GM23338 (cell line): ENCODE results near the gene MYO5B. TPM values are rescaled to one million over a fixed set of nuclear protein-coding genes. Genes with fewer than 3 reads are reported as not detected.

ENCODE experiments used
- ATAC-seq: fragments of 200-7000 bp; cut with Tn5 transposase; 3 replicates; pipeline ENCODE4 v1.9.1; 2020
- DNase-seq: peaks from one replicate; pipeline ENCODE4 v3.0.0-alpha.2; 2015; ENCODE audit warnings: low spot score
- H2AFZ ChIP-seq: fragments of 200-600 bp; sonication (generic); 2 replicates; pipeline ENCODE4 v1.8.0; 2016; ENCODE audit warnings: antibody characterized with exemption, mild to moderate bottlenecking, moderate library complexity
- H3F3A ChIP-seq: fragments of 200-600 bp; sonication (generic); replicated peaks from 2 replicates; pipeline ENCODE4 v1.8.0; 2017; ENCODE audit warnings: antibody characterized with exemption, mixed run types, low read depth
- H3K27ac ChIP-seq: fragments of 200-600 bp; sonication (generic); 2 replicates; pipeline ENCODE4 v1.6.1; 2016; ENCODE audit warnings: low read depth
- H3K27me3 ChIP-seq: fragments of 200-600 bp; sonication (generic); 2 replicates; pipeline ENCODE4 v1.8.0; 2016; ENCODE audit warnings: mild to moderate bottlenecking, mixed run types, moderate library complexity; ENCODE audit not compliant: insufficient read depth
- H3K36me3 ChIP-seq: fragments of 200-600 bp; sonication (generic); 2 replicates; pipeline ENCODE4 v1.8.0; 2016; ENCODE audit warnings: mild to moderate bottlenecking; ENCODE audit not compliant: insufficient read depth
- H3K4me1 ChIP-seq: fragments of 200-600 bp; sonication (generic); 2 replicates; pipeline ENCODE4 v1.8.0; 2016; ENCODE audit warnings: mild to moderate bottlenecking, moderate library complexity; ENCODE audit not compliant: insufficient read depth
- H3K4me2 ChIP-seq: fragments of 200-600 bp; sonication (generic); 2 replicates; pipeline ENCODE4 v1.7.1; 2017; ENCODE audit warnings: mixed run types
- H3K4me3 ChIP-seq: fragments of 200-600 bp; sonication (generic); 2 replicates; pipeline ENCODE4 v1.6.1; 2016; ENCODE audit warnings: mixed run types
- H3K79me2 ChIP-seq: fragments of 200-600 bp; sonication (generic); replicated peaks from 2 replicates; pipeline ENCODE4 v1.8.0; 2017; ENCODE audit warnings: mild to moderate bottlenecking; ENCODE audit not compliant: insufficient read depth
- H3K9me2 ChIP-seq: fragments of 200-600 bp; sonication (generic); 2 replicates; pipeline ENCODE4 v1.8.0; 2017; ENCODE audit not compliant: insufficient read depth
- H4K20me1 ChIP-seq: fragments of 200-600 bp; sonication (generic); replicated peaks from 2 replicates; pipeline ENCODE4 v1.8.0; 2017; ENCODE audit warnings: mild to moderate bottlenecking; ENCODE audit not compliant: insufficient read depth
- H3K27ac Mint-ChIP-seq: 2 replicates; pipeline ENCODE4 v1.8.0; 2020; ENCODE audit warnings: inconsistent platforms, mild to moderate bottlenecking, moderate library complexity, mixed read lengths
- H3K27me3 Mint-ChIP-seq: 3 replicates; pipeline ENCODE4 v1.8.0; 2022; ENCODE audit warnings: low read depth, mild to moderate bottlenecking, moderate library complexity, mixed read lengths, inconsistent platforms; ENCODE audit not compliant: insufficient read depth, poor library complexity
- H3K36me3 Mint-ChIP-seq: 3 replicates; pipeline ENCODE4 v1.8.0; 2021; ENCODE audit warnings: low read depth, mild to moderate bottlenecking, inconsistent platforms, moderate library complexity, mixed read lengths
- H3K4me1 Mint-ChIP-seq: 3 replicates; pipeline ENCODE4 v1.8.0; 2020; ENCODE audit warnings: mild to moderate bottlenecking, inconsistent platforms, mixed read lengths
- H3K4me3 Mint-ChIP-seq: 3 replicates; pipeline ENCODE4 v1.8.0; 2021; ENCODE audit warnings: moderate library complexity, mild to moderate bottlenecking, inconsistent platforms, mixed read lengths
- H3K9me3 Mint-ChIP-seq: 3 replicates; pipeline ENCODE4 v1.8.0; 2020; ENCODE audit warnings: moderate library complexity, mild to moderate bottlenecking, inconsistent platforms, mixed read lengths
- CREB1 ChIP-seq: fragments of 250-450 bp; sonication (Bioruptor Pico); IDR thresholded peaks from 2 replicates; pipeline ENCODE4 v1.5.0; 2020; ENCODE audit warnings: low read depth, mild to moderate bottlenecking, moderate library complexity
- EZH2 ChIP-seq: fragments of 200-600 bp; sonication (generic); IDR thresholded peaks from one replicate; pipeline ENCODE4 v1.8.0; 2017; ENCODE audit warnings: antibody characterized with exemption, mild to moderate bottlenecking, low read depth; ENCODE audit not compliant: unreplicated experiment
- EZH2phosphoT487 ChIP-seq: fragments of 200-600 bp; sonication (generic); IDR thresholded peaks from one replicate; pipeline ENCODE4 v1.8.1; 2018; ENCODE audit warnings: antibody characterized with exemption; ENCODE audit not compliant: unreplicated experiment
- POLR2AphosphoS5 ChIP-seq: IDR thresholded peaks from 2 replicates; pipeline ENCODE4 v1.6.1; 2016; ENCODE audit warnings: antibody characterized with exemption, low read depth
- STAT1 ChIP-seq: IDR thresholded peaks from one replicate; pipeline ENCODE4 v1.6.1; 2016; ENCODE audit warnings: antibody characterized with exemption; ENCODE audit not compliant: unreplicated experiment
- ZNF114 ChIP-seq: fragments of 250-450 bp; sonication (Bioruptor Pico); IDR thresholded peaks from 2 replicates; pipeline ENCODE4 v1.5.0; 2020; ENCODE audit warnings: mild to moderate bottlenecking, moderate library complexity
- ZNF331 ChIP-seq: fragments of 250-450 bp; sonication (Bioruptor Pico); IDR thresholded peaks from 2 replicates; pipeline ENCODE4 v1.5.0; 2020; ENCODE audit warnings: low read depth, mild to moderate bottlenecking, moderate library complexity
- polyA plus RNA-seq: library from polyadenylated mRNA; unstranded; fragments of >200 nt; fragmentation: Nextera tagmentation; extraction: Ambion mirVana; gene quantifications from 2 replicates; pipeline ENCODE4 v1.2.1, GENCODE V29; 2016
- total RNA-seq: library from RNA; depleted of rRNA; stranded (reverse); fragments of >200 nt; shearing (Covaris generic); gene quantifications from 2 replicates; pipeline ENCODE4 v1.2.3, GENCODE V29; 2014
- TF ChIP-seq, protein P1 (sequence below): fragments of 250-450 bp; sonication (Bioruptor Pico); IDR thresholded peaks from 2 replicates; pipeline ENCODE4 v1.5.0; 2020; ENCODE audit warnings: mild to moderate bottlenecking, moderate library complexity
- TF ChIP-seq, protein P2 (sequence below): IDR thresholded peaks from 2 replicates; pipeline ENCODE4 v1.6.1; 2016; ENCODE audit warnings: antibody characterized with exemption
- TF ChIP-seq, protein P3 (sequence below): IDR thresholded peaks from one replicate; pipeline ENCODE4 v1.6.1; 2018; ENCODE audit warnings: antibody characterized with exemption; ENCODE audit not compliant: unreplicated experiment

The MYO5B gene
- total and polyA plus RNA-seq, 2 experiments from 2014 or later, result 3.2 to 19.1 TPM

DNA sequence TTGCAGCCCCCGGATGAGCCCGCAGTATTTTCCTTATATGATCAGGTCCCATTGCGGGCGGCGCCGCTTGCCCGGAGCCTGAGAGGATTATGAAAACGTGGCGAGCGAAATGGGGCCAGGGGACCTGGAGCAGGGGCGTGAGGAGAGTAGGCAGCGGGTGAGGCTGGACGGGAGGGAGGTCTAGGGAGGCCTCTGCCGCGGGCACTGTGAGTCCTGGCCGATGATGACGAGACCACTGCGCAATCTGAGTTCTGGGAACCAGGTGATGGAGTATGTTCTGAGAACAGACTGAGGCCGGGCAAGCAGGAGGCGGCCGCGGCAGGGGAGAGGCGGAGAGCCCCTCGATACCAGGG is 380.8 kb downstream of the MYO5B start:
- Histone ChIP-seq H3K4me1 (peaks cover 16% of the 10 kb centered on the region), H3K27me3 (no peaks in the 10 kb centered on the region), H3K4me2 (peak overlapping the region; percentile 88), H3K9me2 (no peaks in the 10 kb centered on the region), H2AFZ (peak overlapping the region; percentile 94; the same call in 1 of the 2 replicates), H3F3A (no peaks in the 10 kb centered on the region), H3K4me3 (peak overlapping the region; percentile 94), H3K79me2 (peaks cover 41% of the 10 kb centered on the region), H3K36me3 (peaks cover 2% of the 10 kb centered on the region; the same call in 1 of the 2 replicates), H4K20me1 (no peaks in the 10 kb centered on the region), H3K27ac (peak overlapping the region; percentile 99; the same call in 1 of the 2 replicates)
- peak overlapping the region; percentile 83 for H3K4me3 Mint-ChIP-seq
- peaks cover 4% of the 10 kb centered on the region for H3K27me3 Mint-ChIP-seq
- TF ChIP-seq, protein P1, sequence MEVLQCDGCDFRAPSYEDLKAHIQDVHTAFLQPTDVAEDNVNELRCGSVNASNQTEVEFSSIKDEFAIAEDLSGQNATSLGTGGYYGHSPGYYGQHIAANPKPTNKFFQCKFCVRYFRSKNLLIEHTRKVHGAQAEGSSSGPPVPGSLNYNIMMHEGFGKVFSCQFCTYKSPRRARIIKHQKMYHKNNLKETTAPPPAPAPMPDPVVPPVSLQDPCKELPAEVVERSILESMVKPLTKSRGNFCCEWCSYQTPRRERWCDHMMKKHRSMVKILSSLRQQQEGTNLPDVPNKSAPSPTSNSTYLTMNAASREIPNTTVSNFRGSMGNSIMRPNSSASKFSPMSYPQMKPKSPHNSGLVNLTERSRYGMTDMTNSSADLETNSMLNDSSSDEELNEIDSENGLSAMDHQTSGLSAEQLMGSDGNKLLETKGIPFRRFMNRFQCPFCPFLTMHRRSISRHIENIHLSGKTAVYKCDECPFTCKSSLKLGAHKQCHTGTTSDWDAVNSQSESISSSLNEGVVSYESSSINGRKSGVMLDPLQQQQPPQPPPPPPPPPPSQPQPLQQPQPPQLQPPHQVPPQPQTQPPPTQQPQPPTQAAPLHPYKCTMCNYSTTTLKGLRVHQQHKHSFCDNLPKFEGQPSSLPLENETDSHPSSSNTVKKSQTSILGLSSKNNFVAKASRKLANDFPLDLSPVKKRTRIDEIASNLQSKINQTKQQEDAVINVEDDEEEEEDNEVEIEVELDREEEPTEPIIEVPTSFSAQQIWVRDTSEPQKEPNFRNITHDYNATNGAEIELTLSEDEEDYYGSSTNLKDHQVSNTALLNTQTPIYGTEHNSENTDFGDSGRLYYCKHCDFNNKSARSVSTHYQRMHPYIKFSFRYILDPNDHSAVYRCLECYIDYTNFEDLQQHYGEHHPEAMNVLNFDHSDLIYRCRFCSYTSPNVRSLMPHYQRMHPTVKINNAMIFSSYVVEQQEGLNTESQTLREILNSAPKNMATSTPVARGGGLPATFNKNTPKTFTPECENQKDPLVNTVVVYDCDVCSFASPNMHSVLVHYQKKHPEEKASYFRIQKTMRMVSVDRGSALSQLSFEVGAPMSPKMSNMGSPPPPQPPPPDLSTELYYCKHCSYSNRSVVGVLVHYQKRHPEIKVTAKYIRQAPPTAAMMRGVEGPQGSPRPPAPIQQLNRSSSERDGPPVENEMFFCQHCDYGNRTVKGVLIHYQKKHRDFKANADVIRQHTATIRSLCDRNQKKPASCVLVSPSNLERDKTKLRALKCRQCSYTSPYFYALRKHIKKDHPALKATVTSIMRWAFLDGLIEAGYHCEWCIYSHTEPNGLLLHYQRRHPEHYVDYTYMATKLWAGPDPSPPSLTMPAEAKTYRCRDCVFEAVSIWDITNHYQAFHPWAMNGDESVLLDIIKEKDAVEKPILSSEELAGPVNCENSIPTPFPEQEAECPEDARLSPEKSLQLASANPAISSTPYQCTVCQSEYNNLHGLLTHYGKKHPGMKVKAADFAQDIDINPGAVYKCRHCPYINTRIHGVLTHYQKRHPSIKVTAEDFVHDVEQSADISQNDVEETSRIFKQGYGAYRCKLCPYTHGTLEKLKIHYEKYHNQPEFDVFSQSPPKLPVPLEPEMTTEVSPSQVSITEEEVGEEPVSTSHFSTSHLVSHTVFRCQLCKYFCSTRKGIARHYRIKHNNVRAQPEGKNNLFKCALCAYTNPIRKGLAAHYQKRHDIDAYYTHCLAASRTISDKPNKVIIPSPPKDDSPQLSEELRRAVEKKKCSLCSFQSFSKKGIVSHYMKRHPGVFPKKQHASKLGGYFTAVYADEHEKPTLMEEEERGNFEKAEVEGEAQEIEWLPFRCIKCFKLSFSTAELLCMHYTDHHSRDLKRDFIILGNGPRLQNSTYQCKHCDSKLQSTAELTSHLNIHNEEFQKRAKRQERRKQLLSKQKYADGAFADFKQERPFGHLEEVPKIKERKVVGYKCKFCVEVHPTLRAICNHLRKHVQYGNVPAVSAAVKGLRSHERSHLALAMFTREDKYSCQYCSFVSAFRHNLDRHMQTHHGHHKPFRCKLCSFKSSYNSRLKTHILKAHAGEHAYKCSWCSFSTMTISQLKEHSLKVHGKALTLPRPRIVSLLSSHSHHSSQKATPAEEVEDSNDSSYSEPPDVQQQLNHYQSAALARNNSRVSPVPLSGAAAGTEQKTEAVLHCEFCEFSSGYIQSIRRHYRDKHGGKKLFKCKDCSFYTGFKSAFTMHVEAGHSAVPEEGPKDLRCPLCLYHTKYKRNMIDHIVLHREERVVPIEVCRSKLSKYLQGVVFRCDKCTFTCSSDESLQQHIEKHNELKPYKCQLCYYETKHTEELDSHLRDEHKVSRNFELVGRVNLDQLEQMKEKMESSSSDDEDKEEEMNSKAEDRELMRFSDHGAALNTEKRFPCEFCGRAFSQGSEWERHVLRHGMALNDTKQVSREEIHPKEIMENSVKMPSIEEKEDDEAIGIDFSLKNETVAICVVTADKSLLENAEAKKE, result no peak
- TF ChIP-seq EZH2 (no peak), CREB1 (peak; percentile 10; the same call in 1 of the 2 replicates)
- peaks cover 24% of the 10 kb centered on the region for H3K4me1 Mint-ChIP-seq
- peaks cover 20% of the 10 kb centered on the region for H3K9me3 Mint-ChIP-seq
- peaks cover 24% of the 10 kb centered on the region for H3K36me3 Mint-ChIP-seq
- DNase-seq (peak; percentile 71), ATAC-seq (peak; percentile 55)
- H3K27ac Mint-ChIP-seq, result peak overlapping the region; percentile 94

DNA sequence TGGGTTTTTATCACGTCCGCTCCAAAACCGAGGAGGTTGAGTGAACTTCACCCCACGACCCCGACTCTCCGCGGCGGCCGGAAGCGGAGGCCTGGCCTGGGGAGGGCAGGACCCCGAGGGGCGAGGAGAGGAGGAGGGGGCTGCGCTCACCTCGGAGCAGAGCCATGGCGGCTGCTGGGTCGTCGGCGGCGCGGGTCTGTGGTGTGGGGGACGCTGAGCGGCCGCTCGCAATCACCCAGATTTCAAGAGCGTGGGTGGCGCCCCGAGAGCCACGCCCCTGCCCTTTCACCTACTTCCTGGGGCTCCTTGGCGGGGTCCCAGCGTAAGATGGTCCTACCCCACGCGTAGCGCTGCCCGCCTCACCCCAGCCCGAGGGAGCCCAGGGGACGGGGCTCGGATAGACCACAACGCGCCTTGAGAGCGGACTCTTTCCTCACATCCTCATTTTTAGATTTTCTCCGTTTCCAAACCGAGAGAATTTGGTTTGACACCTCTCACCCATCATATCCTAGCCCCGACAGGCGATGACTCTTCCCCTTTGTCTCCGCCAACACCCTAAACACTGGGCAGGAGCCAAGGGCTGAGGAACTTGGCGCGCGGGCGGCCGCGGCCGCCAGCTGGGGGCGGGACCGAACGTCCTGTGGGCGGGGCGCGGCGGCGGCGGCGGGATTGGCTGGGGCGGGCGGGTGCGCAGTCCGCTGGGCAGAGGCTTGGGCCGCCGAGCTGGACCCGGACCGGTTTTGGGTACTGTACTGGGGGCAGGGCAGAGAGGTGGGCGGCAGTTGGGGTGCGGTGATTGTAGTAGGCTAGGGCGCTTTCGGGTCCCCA is 381.4 kb downstream of the MYO5B start, which contains the start of gene ACAA2:
TSS of gene ACAA2 (minus strand) at position 215 of the 828 bp plus-strand sequence. CDS start at position 166, 49 bp downstream.
- H3K4me1 Mint-ChIP-seq, result peaks cover 24% of the 10 kb centered on the region
- H3K27me3 ChIP-seq, result no peaks in the 10 kb centered on the region
- H3K27ac Mint-ChIP-seq, result peak within 1 kb of the TSS; percentile 94
- peaks cover 4% of the 10 kb centered on the region for H3K27me3 Mint-ChIP-seq
- peaks cover 26% of the 10 kb centered on the region for H3K9me3 Mint-ChIP-seq
- peak within 1 kb of the TSS; percentile 99 for H3K27ac ChIP-seq
- H2AFZ ChIP-seq, result peak within 1 kb of the TSS; percentile 97
- DNase-seq (peak; percentile 80), ATAC-seq (peak; percentile 87)
- H3K4me3 Mint-ChIP-seq, result peak within 1 kb of the TSS; percentile 83
- peak within 1 kb of the TSS; percentile 88 for H3K4me2 ChIP-seq
- peak within 1 kb of the TSS; percentile 94 for H3K4me3 ChIP-seq
- H4K20me1 ChIP-seq, result no peaks in the 10 kb centered on the region
- H3K36me3 Mint-ChIP-seq, result peaks cover 30% of the 10 kb centered on the region
- peaks cover 16% of the 10 kb centered on the region for H3K4me1 ChIP-seq
- no peaks in the 10 kb centered on the region for H3F3A ChIP-seq
- no peaks in the 10 kb centered on the region for H3K9me2 ChIP-seq
- H3K79me2 ChIP-seq, result peaks cover 47% of the 10 kb centered on the region
- H3K36me3 ChIP-seq, result peaks cover 5% of the 10 kb centered on the region; the same call in 1 of the 2 replicates
- TF ChIP-seq, protein P2, sequence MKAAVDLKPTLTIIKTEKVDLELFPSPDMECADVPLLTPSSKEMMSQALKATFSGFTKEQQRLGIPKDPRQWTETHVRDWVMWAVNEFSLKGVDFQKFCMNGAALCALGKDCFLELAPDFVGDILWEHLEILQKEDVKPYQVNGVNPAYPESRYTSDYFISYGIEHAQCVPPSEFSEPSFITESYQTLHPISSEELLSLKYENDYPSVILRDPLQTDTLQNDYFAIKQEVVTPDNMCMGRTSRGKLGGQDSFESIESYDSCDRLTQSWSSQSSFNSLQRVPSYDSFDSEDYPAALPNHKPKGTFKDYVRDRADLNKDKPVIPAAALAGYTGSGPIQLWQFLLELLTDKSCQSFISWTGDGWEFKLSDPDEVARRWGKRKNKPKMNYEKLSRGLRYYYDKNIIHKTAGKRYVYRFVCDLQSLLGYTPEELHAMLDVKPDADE, result 0 out of 2 replicates have a peak, but pooled peaks have one; percentile 10
- TF ChIP-seq STAT1 (no peak), EZH2phosphoT487 (no peak), CREB1 (no peak), ZNF331 (CRISPR knock-in tag) (no peak), ZNF114 (CRISPR knock-in tag) (no peak), EZH2 (no peak), POLR2AphosphoS5 (peak; percentile 88)
- TF ChIP-seq, protein P3, sequence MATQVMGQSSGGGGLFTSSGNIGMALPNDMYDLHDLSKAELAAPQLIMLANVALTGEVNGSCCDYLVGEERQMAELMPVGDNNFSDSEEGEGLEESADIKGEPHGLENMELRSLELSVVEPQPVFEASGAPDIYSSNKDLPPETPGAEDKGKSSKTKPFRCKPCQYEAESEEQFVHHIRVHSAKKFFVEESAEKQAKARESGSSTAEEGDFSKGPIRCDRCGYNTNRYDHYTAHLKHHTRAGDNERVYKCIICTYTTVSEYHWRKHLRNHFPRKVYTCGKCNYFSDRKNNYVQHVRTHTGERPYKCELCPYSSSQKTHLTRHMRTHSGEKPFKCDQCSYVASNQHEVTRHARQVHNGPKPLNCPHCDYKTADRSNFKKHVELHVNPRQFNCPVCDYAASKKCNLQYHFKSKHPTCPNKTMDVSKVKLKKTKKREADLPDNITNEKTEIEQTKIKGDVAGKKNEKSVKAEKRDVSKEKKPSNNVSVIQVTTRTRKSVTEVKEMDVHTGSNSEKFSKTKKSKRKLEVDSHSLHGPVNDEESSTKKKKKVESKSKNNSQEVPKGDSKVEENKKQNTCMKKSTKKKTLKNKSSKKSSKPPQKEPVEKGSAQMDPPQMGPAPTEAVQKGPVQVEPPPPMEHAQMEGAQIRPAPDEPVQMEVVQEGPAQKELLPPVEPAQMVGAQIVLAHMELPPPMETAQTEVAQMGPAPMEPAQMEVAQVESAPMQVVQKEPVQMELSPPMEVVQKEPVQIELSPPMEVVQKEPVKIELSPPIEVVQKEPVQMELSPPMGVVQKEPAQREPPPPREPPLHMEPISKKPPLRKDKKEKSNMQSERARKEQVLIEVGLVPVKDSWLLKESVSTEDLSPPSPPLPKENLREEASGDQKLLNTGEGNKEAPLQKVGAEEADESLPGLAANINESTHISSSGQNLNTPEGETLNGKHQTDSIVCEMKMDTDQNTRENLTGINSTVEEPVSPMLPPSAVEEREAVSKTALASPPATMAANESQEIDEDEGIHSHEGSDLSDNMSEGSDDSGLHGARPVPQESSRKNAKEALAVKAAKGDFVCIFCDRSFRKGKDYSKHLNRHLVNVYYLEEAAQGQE, result no peak
